GM23248 (cell line): Measurements from ENCODE around the gene KLKB1.

Source experiments
- EZH2 ChIP-seq: fragments of 200-600 bp; sonication (generic); IDR thresholded peaks from 2 replicates; pipeline ENCODE4 v1.6.1; 2018; ENCODE audit warnings: antibody characterized with exemption, mild to moderate bottlenecking; ENCODE audit not compliant: insufficient read depth, poor library complexity, severe bottlenecking
- EZH2phosphoT487 ChIP-seq: fragments of 200-600 bp; sonication (generic); IDR thresholded peaks from 2 replicates; pipeline ENCODE4 v1.6.1; 2018; ENCODE audit warnings: antibody characterized with exemption, moderate library complexity, mild to moderate bottlenecking, low read depth; ENCODE audit not compliant: insufficient read depth

DNA sequence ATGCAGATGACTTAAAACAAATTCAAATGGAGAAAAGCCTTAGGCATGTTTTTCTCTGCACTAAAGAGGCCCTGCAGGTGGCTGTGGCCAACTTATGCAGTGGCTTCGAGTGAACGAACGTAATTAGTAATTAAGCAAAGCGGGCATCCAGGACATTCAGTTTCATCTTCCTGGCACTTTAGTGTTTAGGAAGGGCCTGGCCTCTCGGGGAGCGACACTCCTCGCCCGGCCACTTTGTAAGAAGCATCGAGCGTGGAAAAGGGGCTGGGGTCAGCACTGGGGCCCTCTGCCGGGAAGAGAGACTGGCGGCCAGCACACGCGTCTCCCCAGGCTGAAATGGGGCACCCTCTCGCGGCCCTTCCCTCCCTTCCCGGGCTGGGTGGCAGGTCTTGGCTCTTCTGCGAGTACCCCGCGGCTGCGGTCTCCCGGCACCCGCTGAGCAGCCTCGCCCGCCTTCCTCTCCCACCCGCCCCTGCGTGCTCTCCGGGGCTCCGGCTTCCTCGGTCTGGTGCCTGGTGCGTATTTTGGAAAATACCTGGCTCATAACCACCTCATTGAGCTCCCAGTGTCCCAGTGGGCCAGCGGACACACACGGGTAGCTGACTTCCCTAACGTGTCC lies 36.6 kb upstream of the KLKB1 start:
- no peak for TF ChIP-seq EZH2phosphoT487
- no peak for TF ChIP-seq EZH2
